ENCODE measurements around the gene CPED1.
"Not testable (repeated sequence)": the region's sequence is repeated elsewhere in the genome, so short reads cannot be mapped to it uniquely, and the experiment has no call there.

Gene CPED1

DNA sequence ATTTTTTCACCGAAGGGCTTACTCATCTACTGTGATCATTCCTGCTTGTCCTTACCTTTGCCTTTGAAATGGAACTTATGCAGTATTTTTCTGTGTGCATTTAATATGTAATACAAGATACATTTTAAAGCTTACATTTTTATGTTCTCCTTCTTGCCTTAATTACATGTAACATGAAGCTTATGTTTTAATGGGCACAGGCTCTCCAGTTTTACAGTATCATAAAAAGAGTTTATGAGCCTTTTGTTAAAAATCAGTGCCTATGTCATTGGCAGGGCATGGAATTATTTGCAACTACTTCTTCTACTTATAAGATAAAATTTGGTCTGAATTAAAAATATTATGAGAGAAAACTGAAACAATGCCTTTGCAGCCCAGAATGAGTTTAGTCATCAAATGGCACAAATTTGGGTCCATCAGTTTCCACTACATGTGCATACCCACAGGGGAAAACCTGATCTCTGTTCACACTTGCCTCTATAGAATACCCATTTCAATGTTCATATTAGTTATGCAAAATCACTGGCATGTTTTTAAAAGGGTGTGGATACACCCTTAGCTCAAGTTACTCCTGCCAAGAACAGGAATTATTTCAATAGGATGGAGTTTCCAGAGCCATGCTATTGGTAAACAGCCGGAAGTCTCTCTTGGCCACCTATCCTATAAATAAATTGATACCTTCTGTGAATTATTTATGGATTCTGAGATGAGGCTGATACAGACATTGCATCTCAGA lies 312.3 kb downstream of the CPED1 start:
- no peak for DNase-seq

DNA sequence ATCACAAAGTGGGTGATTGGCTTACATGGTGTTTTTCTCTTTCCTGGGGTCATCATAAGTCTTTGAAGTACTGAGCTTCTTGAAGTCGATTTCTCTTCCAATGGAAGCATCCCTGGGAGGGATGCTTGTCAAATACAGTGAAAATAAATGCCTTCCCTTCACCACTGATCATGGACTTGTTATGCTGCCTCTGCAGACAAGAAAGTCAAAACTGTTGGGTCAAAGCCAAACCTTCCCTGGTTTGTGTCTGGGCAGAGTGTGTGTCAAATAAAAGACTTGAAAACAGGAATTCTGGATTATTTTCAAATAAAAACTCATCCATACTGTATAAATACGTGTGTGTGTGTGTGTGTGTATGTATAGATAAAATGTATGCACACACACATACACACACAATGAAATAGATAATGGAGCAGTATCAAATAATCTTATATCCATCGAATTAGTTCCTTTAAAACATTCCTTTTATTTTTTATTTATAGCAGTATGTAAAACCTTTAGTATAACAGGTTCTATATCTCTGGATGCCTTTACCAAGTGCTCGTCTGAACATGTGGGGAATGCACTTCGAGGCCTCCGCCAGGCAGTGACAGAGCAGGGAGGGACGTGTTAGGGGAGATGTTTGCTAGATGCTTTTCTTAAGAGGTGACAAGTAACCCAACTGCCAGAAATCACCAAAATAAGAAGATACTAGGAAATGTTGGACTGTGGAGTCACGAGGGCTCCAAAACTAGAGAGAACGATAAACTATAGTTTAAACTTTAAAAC lies 313.1 kb downstream of the CPED1 start:
- no peak for DNase-seq

- no peak for DNase-seq
These were observed 313.8 kb downstream of the CPED1 start for GRCh38 chr7:121302214-121302745.

DNA sequence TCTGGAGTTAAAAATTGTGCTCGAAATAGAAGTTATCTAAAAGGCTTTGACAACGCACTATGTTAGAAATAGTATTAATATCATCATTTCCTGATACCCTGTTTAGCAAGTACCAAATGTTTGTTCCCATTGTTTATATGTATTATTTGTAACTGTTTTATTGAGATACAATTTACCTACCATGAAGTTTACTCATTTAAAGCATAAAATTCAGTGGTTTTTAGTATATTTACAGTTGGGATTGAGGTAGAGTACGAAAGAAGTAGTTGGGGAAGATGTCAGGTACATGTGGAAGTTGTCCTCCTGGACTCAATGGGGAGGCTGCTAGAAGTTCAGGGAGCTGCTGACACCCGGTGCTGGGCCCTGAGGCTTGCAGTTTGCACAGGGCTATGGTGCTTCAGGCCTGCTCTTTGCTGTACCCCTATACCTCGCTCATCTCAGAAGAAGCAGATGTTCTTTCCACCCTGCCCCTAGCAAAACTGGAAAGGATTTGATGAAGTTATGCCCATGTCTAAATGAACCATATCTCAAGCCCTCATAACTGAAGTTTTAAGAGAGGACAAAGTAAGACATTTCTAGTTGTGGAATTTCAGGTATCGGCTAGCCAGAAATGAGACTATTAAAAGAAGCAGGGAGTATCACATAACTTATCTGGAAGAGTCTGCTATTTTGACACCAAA lies 315.1 kb downstream of the CPED1 start:
- DNase-seq: no peak

DNA sequence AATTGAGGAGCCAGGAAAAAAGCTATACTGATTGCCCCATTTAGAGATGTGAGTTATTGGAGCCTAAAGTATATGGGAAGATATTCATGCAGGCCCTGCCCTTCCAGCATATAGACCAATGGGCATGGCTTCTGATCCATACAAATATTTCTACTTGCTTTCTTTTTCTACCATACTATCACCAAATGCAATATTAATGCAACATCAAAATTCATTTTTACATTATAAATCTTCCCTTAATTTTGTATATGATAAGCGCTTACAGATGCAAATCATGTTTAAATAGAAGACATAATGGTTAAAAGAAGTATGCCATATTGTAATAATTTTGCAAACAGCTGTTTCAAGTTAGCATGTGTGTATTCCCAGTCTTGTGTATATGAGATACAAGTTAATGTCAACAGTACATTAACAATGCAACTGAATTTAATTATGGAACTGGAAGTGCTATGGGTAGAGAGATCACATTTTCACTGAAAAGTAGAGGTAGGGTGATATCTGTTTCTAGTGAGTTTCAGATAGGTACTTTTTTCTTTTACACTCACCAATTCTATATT lies 315.7 kb downstream of the CPED1 start:
- DNase-seq: no peak

- no peak for DNase-seq
These were observed 316.6 kb downstream of the CPED1 start for GRCh38 chr7:121305109-121305508.

DNA sequence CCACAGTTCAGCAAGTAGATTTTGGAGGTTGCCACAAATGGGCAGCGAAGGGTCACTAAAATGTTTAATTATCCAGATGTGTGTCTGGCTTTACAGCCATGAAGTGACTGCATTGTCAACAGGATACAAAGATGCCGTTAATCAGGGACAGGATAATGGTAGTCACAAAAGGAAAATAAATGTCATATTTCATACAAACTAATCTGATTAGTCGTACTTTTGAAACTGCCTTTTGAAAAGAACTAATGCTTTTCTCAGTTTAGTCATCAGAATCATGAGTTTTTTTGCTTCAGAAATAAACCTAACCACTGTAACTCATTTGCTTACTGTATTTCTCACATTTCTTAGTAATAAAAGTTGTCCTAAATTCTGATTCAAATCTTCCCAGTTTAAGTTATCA lies 318.1 kb downstream of the CPED1 start:
- no peak for DNase-seq

DNA sequence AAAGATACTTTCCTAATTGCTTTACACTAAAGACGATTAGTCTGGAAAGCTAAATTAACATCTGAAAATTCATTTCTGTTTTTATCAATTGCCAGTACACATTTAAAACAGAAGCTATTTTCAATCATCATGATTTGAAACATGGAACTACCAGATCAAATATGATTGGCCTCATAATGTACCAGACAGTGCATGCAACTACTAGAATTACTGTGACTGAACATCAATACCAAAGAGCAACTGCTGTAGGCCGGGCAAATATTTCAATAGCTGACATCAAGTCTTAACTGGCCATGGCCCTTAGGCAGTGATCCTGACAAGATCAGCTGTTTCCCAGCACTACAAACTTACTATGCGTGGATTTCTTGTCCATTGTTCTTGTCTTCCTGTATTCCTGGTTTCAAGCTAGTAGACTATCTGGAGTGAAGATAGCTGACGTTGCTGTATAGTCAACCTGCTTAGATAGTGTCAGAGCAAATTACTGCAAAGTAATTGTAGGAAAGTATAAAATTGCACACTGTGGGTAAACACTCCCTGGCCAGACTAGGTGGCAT lies 318.6 kb downstream of the CPED1 start:
- no peak for DNase-seq

DNA sequence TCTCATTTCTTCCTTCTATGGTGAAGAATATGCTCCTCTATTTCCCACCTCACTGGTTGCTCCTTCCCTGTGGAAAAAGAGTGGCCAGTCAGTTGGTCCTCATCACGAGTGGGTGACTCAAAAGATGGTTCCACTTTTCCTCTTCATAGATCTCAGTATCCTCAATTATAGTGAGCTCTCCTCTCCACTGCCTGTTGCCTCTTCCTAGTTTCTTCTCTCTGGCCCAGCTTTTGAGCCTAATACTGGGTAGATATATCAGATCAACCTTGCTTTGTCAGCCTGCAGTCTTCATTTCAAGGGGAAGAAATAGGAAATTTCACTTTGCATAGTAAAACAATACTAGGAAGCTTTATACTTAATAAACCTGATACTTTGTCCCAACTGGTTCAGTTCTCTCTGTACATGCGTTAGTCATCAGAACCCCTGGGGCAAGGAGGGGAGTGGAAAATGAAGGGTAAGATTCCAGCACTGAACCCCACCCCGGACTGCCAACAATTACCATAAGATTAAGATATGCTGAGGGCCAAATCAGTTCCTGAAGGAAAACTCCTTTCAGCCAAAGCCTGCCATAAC lies 324.8 kb downstream of the CPED1 start:
- no peak for DNase-seq

- DNase-seq: no peak
These were observed 325.5 kb downstream of the CPED1 start for GRCh38 chr7:121313793-121314676.

DNA sequence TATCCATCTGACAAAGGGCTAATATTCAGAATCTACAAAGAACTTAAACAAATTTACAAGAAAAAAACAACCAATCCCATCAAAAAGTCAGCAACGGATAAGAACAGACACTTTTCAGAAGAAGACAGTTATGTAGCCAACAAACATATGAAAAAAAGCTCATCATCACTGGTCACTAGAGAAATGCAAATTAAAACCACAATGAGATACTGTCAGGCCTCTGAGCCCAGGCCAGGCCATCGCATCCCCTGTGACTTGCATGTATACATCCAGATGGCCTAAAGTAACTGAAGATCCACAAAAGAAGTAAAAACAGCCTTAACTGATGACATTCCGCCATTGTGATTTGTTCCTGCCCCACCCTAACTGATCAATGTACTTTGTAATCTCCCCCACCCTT lies 326.7 kb downstream of the CPED1 start:
- not testable (repeated sequence) for DNase-seq

- DNase-seq: no peak
These were observed 333.9 kb downstream of the CPED1 start for GRCh38 chr7:121322460-121322859.

DNA sequence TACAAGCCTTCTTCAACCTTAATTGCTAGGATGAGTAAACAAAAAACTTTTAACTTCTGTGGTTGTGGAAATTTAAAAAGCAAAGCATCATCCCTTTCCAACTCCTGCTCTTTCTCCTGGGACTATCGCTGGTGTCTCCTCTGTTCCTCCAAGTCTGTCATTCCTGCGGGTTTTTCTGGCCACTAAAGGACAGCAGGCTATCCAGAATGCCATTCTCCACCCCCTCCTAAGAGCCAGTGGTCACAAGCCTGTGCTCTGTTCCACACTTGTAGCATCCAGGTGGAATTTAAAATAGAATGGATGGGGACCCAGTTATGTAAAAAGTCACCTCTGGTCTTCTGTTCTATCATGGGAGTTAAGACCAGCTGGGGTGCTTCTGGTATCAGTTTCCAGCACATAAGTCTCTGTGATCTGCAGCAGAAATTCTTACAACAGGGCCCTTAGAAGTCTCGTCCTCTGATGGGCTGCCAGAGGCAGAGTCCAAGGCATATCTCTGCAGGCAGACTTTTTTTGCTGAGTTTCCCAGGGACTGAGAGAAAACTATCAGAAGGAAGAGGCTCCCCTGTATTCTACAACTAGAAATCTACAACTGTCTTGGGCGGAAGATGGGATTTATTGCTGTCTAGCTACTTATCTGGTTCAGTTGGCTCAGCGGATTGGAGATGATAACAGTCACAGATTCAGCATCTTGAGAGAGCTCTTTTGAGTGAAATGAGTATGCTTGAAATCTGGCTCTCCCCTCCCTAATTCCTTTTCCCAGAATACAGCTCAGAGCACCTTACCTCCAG lies 335.2 kb downstream of the CPED1 start:
- no peak for DNase-seq

DNA sequence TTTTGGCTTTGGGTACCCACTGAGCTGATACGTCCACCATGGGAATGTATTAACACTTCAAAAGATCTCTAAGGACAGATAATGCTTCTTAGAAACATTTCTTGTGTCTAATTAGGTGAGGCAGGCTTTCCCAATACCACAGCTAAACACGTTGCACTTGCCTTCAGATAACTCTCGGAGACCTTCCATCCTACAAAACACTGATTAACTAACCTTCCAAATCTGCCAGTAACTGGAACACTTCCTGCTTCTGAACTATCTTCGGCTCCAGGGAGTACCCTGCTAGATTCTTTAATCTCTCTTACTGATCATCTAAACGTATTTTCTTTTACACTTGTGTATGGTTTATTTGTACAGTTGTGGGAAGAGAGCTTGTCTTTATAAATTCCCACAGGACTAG lies 339.2 kb downstream of the CPED1 start:
- no peak for DNase-seq

GRCh38 chr7:121328508-121329190 lies 340.1 kb downstream of the CPED1 start, which contains the start of gene WNT16:
Gene WNT16 (plus strand): TSS chr7:121329000. CDS start chr7:121329293, 293 bp downstream.
- DNase-seq: peak; percentile 56

DNA sequence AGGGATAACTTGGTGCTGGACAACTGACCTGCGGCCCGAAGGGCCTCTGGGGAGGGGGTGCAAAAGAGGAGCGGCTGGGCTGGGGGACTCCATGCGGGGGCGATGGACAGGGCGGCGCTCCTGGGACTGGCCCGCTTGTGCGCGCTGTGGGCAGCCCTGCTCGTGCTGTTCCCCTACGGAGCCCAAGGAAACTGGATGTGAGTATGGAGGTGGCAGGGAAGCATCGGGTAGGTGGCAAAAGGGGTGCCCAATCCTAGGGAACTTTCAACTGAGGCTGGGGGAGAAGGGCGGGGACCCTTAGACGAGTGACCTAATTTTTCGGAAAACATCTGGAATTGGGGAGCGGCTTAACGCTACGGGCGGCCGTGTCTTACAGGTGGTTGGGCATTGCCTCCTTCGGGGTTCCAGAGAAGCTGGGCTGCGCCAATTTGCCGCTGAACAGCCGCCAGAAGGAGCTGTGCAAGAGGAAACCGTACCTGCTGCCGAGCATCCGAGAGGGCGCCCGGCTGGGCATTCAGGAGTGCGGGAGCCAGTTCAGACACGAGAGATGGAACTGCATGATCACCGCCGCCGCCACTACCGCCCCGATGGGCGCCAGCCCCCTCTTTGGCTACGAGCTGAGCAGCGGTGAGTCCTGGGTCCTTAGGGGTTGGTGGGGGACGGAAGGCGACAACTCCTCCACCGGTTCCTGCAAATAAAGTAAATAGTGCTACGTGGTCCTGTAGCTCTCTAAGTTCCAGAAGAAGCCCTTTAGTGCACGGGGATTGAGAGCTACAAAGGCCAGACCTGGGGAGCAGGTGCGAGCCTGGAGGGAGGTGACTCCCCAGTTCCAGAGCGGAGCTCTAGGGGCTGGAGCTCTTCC lies 340.9 kb downstream of the CPED1 start:
- peak; percentile 72 for DNase-seq

DNA sequence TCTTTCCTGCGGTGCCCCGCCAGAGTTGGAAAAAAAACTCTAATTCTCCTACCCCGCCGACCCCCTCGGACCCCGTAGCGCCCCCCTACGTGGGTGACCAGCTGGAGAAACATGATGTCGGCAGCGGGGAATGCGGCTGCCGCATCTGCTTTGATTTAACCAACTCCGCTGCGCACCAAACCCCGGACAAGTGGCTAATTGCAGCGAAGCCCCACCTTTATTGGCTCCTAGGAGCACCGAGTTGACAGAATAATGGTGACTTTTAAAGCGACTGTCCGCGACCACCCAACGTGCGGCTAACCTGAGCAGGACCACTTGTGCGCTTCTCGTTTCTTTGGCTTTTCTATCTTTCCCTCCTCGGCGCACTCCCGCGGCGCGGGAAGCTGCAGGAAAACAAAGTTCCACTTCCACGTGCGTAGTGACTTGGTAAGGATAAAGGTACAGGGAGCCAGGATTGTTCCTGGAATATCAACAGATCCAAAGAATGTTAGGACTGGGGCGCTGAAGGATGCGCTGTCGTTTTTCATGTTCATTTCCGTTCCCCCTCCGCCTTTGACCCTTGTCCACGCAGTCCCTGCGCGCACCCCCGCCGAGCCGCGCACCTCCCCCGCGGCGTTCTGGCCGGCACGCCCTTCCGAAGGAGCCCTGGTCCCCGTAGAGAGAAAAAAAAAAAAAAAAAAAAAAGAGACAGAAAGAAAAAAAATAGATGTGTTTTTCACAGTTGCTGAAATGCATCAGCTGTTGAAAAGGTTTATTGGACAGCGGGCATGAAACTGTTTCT lies 341.7 kb downstream of the CPED1 start:
- DNase-seq: no peak

GRCh38 chr7:121331048-121331447 lies 342.5 kb downstream of the CPED1 start:
- DNase-seq: no peak

Data from activated CD8-positive, alpha-beta memory T cell treated with anti-CD3 and anti-CD28 coated beads, Interleukin-2, amount 50 U/mL, for 48 hours (primary cell).